NCI-H1436 treated with DMSO at 0.1 percent for 48 hours (cell line): ENCODE results near the gene NCKAP5L.
"Not testable (repeated sequence)": the region's sequence is repeated elsewhere in the genome, so short reads cannot be mapped to it uniquely, and the experiment has no call there.

Source experiments
- DNase-seq: peaks from one replicate; lab custom pipeline; 2025; lab: John Stamatoyannopoulos, UW

Gene NCKAP5L

DNA sequence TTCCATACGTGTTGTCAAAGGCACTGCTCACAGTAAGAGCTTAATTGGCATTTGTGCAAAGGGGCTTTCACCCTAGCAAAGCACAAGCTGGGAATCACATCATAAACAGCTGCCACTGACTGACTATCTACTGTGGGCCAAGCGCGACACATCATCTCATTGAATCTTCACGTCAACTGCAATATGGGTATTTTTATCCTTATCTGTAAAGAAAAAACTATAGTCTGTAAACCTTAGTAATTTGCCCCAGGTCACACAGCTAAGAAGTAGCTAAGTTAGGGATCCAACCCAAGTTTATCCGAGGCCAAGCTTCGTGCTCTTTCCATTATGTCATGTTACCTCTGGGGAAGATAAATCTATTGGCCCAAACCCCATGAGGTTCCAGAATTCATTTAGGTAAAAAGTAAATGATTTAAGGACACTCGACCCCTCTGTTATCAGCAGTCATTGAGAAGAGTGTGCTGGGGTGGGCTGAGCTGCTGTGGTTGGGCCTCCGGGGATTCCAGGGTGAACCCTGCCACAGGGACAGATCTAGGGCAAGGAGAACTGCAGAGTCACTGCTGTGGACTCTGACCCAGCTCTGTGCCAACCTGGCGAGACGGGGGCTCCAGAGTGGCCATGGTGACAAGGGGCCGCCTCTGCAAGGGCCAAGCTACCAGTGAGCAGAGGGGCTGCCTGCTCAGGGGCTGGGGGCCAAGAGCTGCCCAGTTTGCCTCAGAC, 27.6 kb downstream of the NCKAP5L start:
- no peak for DNase-seq

DNA sequence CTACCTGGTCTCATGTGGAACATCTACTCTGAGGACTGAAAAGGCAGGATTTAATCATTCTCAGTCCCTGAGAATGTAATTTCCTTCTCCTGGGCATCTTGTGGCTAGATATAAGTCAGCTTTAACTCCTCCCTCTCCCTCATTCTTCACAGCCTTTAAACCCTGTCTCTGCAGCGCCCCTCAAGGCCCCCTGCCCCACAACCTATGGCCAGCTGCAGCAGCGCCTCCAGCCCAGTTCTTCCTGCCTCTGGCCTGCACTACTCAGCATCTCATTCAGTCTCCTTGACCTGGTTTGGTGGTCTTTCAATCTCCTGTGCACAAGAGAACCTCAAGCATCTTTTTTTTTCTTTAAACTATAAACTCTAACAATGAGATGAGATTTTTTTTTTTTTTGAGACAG, 29.3 kb downstream of the NCKAP5L start:
- no peak for DNase-seq

DNA sequence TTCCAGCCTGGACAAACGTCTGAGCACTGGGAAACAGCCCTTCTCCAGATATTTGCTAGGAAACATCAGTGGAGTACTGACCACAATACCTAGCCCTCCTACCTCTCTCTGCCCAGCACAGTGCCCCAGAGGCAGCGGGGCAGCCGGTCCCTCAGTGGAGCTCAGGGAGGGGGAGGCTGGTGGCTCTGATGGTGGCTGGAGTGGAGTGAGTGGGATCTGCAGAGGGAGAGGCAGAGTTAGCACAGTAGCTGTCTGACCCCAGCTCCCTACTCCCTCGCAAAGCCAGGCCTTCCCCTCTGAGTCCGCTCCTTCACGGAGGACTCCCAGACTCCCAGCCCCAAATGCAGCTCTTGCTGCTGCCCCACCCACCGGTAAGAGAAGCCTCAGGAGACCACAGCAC, 30.0 kb downstream of the NCKAP5L start:
- DNase-seq, result no peak

DNA sequence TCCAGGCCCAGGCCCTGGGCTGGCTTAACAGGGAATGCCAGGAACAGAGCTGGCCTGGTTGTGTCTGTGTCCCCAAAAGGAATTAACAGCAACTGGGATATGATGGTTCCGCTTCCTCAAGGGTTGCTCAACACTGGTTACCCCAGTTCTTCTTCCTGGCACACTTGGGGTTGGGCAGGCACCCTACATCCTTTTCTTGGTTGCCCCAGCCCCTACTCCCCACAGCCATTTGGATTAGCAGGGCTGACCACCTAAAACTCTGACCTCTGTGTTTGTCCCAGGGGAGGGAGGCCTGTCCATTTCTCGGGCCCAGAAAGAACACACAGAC, 30.8 kb downstream of the NCKAP5L start:
- DNase-seq, result no peak

DNA sequence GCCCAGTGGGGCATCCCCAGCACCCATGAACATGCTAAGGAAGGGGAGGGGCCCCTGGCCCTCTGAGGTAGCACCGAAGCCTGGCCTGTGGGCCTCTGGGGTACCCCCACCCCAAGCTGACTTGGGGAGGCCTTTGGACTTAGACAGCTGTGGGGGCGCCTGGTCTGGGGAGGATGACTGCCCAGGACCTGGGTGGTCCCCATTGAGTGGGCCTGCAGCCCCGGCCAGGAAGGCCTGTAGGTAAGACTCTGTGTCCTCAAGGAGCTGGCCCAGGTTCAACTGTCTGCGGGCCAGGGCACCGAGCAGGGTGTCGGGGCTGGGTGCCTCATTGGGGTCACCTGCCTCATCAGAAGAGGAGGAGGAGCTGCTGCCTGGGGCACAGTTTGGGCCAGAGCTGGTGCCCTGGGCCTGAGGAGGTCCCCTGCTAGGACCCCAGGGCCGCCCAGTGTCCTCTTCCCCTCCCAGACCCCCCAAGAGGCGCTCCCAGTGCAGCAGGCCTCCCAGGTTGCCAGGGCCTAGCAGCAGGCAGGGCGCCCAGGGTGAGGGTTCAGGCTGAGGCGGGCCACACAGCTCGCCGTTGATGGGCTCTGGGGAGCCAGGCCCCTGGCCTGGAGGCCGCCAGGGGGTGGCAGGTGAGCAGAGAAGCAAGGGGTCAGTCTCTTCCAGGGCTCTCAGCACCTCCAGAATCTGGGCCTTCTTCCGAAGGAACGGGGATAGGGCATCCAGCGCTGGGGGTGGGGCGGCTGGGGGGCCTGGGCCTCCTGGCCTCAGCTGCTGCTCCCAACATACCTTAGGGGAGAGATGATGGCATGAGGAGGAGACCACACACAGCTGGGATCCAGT, 31.4 kb downstream of the NCKAP5L start:
- no peak for DNase-seq

DNA sequence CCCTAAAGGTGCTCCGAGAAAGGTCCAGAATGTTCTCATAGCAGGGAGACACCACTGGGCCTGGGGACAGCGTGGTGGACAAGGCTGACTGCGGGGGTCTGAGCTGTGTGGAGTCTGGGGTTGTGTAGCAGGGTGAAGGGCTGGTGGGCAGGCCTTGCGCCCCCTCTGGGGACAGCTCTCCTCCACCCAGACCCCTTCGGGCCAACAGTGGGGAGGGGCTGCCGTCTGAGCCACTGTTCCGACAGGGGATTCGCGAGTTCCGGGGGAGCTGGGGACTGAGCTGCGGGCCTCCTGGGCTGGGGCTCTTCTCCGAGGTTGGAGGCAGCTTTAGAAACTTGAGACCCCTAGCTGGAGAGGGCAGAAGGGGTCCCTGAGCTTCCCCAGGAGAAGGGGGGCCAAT, 32.1 kb downstream of the NCKAP5L start:
- DNase-seq, result no peak

DNA sequence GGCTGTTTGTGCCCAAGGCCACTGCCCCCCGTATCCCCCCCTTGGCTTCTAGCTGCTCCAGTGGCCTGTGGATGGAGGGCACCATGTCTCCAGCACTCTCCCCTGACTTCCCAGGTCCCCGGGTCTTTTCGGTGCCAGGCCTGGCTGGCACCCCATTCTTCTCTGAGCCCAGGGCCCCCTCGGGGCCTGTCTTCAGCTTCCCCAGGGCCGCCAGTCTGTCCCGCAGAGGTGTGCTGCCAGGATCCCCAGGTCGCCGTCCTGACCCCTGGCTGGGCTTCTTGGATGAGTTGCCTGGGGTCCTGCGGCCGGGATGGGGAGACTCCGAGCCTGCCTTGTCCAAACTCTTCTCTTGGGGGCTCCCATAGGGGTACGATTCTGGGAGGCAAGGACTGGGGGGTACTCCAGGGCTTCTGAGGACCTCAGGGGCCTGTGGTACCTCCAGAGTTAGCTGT, 32.5 kb downstream of the NCKAP5L start:
- DNase-seq, result no peak

DNA sequence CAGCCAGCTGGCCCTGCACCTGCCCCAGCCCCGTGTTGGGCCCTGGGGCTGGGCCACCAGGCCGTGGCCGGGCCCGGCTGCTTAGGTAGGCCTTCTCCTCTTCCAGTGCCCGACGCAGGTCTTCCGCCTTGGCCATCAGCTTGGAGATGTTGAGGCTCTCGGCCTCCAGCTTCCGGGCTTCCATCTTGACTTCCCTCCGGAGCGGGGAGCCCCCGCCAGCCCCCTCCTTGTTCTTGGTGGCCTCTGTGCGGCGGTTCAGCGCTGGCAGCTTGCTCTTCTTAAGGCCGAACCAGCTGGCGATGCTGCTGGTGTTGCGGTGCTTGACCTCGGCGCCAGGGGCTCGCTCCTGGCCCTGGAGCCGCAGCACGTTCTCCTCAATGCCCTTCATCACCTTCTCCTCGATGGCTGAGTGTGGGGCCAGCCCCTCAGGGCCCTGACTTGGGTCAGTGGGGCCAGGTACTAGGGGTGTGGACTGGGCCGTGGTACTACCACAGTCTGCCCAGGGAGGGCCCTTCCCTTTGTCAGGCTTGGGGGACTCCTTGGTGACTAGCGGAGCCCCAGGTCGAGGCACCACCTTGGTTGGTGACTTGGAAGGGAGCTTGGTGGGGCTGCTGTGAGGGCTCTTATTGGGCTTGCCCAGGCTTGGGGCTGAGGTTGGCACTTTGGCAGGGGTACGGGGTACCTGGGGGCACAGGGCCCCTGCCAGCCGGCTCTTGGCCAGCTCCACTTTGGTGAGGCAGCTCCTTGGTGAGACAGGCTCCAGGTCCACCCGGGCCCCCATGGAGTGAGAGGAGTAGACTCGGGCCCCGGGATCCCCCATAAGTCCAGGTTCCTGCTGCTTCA, 33.2 kb downstream of the NCKAP5L start:
- DNase-seq, result no peak

DNA sequence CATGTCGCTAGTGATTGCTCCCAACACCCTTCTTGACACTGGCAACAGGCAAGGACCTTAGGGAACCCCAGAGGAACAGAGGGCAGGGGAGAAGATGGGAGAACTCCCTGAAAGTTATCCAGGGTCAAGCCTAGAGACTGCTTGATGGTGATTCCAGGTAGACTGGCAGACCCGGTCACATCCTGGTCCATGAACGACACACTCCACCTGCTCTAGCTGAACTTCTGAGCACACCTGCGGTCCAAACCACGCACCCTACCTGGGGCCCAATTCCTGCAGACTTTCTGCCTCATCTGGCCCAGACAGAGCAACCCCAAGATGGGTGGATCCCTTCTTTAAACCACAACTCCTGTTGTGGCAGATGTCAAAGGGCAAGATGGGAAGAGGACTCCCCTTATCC, 34.2 kb downstream of the NCKAP5L start:
- no peak for DNase-seq

DNA sequence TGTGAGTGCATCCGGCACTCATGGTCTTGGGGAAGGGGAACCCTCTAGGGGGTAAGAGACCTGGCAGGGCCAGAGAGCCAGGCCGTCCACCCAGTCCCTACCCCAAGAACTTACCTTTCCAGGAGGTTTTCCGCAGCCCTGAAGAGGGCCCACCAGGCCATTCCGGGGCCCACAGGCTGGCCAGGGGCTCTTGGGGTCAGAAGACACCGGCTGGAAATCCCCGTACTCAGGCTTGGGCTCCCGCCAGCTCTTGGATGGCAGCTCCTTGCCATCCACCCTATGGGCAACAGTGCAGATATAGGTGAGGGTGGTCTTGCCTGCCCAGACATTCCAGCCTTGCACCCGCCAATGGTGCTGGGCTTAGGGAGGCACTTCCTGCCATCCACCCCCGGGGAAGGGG, 34.6 kb downstream of the NCKAP5L start:
- DNase-seq, result no peak

DNA sequence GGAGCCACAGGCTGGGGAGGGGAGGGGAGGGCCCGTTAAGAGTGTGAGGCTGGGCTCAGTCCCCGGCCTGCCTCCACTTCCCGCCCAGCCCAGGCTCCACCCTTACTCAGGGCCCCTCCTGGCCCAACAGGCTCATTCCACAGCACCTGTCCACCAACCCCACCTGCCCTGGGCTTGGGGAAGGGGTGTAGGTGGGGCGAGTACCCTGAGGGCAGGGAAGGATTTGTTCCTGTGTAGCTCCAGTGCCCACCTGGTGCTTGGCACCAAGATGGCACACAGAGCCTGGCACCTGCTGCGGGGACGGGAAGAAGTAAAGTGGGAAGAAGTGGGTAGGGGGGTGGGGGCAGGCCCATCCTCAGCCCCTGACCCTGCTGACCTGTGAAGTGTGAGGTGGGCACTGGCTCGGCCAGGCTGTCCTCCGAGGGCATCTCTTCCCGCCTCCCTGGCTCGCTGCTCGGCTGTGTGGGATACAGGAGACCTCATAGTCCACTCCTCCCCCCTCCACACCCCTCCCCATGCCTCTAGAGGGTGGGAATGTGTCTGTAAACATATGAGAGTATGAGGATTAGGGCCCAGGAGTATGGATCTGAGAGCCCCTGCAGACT, 35.1 kb downstream of the NCKAP5L start:
- DNase-seq, result no peak

DNA sequence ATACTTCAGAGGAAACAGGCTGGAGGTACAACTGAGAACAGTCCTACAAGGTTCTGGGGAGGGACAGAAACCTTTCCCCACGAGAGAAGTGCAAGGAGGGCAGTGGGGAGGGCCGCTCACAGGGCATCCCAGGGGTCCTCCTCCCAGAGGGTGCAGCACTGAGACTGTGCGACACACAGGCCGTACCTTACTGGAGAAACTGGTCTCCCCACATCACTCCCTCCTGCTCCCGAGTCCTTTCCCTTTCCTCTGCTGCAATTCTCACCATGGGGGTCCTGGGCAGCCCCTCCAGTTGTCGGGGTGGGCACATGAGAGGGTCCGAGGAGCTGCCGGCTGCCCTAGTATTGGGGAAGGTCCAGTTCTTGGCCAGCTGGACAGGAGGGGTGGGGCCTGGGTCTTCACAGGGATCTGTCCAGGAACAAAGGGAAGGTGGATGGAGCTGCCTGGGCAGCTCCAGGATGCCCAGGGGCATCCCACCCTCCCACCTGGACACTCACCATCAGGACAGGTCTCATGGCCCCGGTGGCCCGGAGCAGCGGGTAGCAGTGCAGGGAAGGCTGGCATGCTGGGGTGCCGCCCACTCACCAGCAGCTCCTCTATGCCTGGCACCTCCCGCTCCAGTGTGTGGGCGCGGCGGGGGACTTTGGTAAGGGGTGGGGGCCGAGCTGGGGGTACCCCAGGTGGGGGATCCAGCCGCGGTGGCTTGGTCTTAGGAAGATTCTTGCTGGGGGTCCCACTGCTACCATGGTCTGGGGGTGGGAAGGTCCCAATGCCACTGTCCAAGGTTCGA, 35.8 kb downstream of the NCKAP5L start:
- no peak for DNase-seq

DNA sequence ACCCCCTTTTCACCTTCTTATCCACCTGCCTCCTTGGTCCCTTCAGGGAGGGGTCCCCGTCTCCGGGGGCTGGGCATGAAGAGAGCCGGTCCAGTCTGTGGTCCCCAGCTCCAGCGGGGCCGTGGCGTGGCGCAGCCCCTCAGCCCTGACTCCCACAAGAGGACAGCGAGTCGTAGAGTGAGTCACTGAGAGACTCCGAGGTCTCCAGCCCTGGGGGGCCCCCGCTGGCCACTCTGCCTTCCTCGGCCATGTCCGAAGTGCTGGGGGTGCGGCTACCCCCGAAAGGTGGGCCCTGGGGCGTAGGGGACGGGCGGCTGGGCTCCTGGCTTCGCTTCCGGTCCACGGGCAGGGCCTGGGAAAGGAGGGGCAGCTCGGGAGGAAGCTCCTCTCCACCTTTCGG, 36.5 kb downstream of the NCKAP5L start:
- DNase-seq, result no peak

DNA sequence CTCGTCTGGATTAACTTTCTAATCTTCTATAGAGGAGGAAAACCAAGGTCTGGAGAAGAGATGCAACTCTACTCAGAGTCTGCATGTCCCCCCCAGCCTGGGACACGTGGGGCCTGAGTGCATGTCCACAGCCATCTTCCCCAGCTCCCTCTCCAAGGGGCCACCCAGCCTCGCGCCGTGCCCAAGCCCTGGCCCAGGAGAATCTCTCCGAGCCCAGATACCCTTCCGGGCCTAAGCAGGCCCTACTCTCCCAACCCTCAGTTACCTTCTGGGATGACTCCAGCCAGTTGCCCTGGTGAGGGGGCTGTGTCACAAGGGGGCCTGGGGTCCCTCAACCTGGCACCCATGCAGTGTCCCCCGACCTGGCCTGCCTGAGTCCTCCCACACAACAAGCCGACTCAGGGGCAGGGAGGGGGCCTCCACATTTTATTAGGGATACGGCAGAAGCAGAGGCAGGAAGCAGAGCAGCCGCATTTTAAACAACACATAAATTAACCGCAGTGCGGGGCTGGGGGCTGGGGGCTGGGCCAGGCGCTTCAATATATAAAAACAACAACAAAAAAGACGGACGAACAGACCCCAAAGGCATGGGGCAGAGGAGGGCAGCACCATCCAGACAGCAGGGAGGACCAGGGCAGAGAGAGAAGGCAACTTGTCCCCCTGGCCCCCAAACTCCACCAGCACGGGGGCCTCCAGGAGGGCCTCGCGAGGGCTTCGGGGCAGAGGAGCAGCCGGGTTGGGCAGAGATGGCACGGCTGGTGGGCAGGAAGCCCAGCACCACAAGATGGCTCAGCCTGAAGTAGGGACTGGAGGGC, 37.3 kb downstream of the NCKAP5L start:
- no peak for DNase-seq

DNA sequence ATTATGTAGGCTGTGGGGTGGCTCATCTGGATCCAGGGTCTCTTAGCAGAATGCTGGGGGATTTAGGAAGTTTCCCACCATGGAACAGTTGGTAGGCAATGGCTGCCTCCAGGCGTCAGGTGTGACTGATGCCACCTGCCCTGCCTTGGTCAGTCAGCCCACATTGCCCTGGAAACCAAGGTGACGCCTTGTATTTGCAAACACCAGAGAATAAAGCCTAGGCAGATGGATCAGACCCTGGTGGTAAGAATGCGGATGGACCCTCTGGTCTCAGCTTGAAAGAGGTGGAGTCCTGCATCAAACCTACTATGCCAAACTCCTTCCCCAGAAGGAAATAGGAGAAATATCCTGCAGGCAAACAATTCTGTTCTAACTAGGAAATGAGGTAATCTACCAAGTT, 38.2 kb downstream of the NCKAP5L start:
- no peak for DNase-seq

DNA sequence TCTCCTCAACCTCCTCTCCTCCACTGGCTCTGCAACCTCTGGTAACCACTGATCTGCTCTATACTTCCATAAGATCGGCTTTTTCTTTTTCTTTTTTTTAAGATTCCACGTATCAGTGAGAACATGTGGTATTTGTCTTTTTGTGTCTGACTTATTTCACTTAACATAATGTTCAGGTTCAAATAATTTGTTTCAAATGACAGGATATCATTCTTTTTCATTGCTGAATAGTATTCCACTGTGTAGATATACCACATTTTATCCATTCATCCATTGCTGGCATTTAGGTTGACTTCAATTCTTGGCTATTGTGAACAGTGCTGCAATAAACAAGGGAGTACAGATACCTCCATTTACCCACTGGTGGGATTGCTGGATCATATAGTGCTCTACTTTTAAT, 40.5 kb downstream of the NCKAP5L start:
- DNase-seq, result no peak

DNA sequence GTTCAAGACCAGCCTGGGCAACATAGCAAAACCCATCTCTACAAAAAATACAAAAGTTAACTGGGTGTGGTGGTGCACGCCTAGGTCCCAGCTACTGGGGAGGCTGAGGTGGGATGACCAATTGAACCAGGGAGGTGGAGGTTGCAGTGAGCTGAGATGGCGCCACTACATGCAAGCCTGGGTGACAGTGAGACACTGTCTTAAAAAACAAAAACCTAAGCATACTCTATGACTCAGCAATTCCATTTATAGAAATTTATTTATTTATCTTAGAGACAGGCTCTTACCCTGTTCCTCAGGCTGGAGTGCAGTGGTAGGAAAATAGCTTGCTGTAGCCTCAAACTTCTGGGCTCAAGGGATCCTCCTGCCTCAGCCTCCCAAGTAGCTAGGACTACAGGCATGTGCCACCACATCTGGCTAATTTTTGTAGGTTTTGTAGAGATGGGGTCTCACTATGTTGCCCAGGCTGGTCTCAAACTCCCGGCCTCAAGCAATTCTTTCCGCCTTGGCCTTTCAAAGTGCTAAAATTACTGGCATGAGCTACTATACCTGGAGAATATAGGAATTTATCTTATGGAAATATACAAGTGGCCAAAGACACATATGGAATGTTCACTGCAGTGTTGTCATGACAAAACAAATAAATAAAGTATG, 43.3 kb downstream of the NCKAP5L start:
- DNase-seq, result no peak

DNA sequence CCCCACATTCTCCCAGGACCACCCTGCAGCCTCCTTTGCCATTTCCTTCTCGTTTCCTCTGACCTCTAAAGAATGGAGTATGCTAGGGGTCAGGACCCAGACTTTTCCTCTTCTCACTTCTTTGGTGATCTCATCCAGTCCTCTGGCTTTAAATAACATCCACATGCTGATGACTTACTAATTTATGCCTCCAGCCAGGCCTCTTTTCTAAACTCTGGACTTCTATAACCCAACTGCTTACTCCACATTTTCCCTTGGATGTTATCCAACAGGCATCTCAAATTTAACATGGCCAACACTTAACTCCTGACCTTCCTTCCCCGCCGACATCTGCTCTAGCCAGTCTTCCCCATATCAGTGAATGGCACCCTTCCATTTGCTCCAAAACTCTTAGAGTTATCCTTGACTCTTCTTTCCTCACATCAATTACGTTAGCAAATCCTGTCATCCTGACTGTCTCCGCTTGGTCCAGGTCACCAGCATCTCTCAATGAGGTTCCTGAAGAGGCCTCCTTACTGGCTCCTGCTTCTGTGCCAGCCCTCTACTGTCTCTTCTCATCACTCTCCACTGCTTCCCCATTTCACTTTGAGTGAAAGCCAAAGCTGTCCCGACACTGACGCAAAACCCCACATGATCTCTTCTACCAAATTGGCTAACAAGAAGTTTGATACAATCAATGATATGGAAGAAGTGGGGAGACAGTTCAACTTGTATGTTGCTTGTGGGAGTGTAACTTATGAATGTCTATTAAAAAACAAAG, 44.1 kb downstream of the NCKAP5L start:
- no peak for DNase-seq

DNA sequence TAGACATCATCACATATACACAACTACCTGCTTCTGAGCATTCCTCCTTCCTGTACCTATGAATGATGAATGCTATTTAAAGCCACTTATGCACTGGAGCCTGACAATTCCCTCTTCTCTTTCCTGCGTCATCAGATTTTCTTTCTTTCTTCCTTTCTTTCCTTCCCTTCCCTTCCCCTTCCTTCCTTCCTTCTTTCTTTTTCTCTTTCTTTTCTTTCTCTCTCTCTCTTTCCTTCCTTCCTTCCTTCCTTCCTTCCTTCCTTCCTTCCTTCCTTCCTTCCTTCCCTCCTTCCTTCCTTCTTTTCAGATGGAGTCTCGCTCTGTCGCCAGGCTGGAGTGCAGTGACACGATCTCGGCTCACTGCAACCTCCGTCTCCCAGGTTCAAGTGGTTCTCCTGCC, 47.3 kb downstream of the NCKAP5L start:
- DNase-seq, result not testable (repeated sequence)
